Adrenal gland (tissue), 12 donors: ENCODE results near the gene TEAD3. TPM values are rescaled to one million over a fixed set of nuclear protein-coding genes. Genes with fewer than 3 reads are reported as not detected.

ENCODE experiments used
- DNase-seq, 7 donors: peaks; one replicate each; pipeline ENCODE4 v3.0.0-alpha.2; 2019 to 2020
- H3K27ac ChIP-seq, 5 donors: fragments of 200-600 bp; sonication (generic) in 4 of 5; 1 replicate in 3 of 5; 2 replicates in 2 of 5; pipeline versions ENCODE4 v1.5.1 to v1.8.0; 2016 to 2020; ENCODE audit warnings: mild to moderate bottlenecking in 1 of 5
- H3K27me3 ChIP-seq: fragments of 200-600 bp; 2 replicates; pipeline ENCODE4 v1.8.0; 2021
- H3K36me3 ChIP-seq, 2 donors: fragments of 200-600 bp; replicated peaks in 1 of 2; 1 replicate in 1 of 2; 2 replicates in 1 of 2; pipeline versions ENCODE4 v1.5.1 to v1.8.0; 2018 to 2022
- H3K4me1 ChIP-seq, 2 donors: fragments of 200-600 bp; replicated peaks in 1 of 2; 1 replicate in 1 of 2; 2 replicates in 1 of 2; pipeline versions ENCODE4 v1.5.1 to v1.8.0; 2018 to 2021
- H3K4me3 ChIP-seq, 4 donors: fragments of 200-600 bp; sonication (generic) in 3 of 4; one replicate each; pipeline ENCODE4 v1.5.1; 2016 to 2018
- H3K9me3 ChIP-seq, 3 donors: fragments of 200-600 bp; sonication (generic) in 1 of 3; replicated peaks in 1 of 3; 1 replicate in 2 of 3; 2 replicates in 1 of 3; pipeline versions ENCODE4 v1.5.1 to v1.8.0; 2016 to 2021
- CTCF ChIP-seq, 6 experiments: fragments of 450-650 bp in 4 of 6; fragments of 200-600 bp in 2 of 6; sonication (generic) in 1 of 6; IDR thresholded peaks; 1 replicate in 5 of 6; 2 replicates in 1 of 6; pipeline versions ENCODE4 v1.5.1 to v1.8.0; 2016 to 2021; ENCODE audit warnings: antibody characterized with exemption in 6 of 6, mild to moderate bottlenecking in 2 of 6, moderate library complexity in 1 of 6
- POLR2A ChIP-seq, 2 donors: fragments of 450-650 bp; IDR thresholded peaks; one replicate each; pipeline ENCODE4 v1.6.1; 2017; ENCODE audit warnings: antibody characterized with exemption in 2 of 2, mild to moderate bottlenecking in 2 of 2, moderate library complexity in 1 of 2
- WGBS, 4 donors: extraction: QIAGEN DNeasy Blood & Tissue Kit in 2 of 4; methylation state at CpG; one replicate each; pipeline versions ENCODE4 v1.1.5 to v1.1.7; 2013 to 2017; 5-methylcytosine and 5-hydroxymethylcytosine counted together
- intact Hi-C, 2 donors: fragments of 100-400 bp; cut with DNase I; formaldehyde crosslinking; loops; one replicate each; pipeline versions ENCODE4 v1.14.1 to v1.15.0; 2022 to 2023
- polyA plus RNA-seq, 3 donors: library from polyadenylated mRNA; stranded (reverse); fragments of 200-250 nt in 2 of 3; fragments of 350-450 nt in 1 of 3; fragmentation: Illumina TruSeq in 1 of 3; extraction: RNeasy Lipid Tissue Mini Kit (QIAGEN cat#74804) in 1 of 3; gene quantifications; one replicate each; pipeline ENCODE4 v1.2.3, GENCODE V29; 2013 to 2014
- total RNA-seq, 9 donors: library from RNA; depleted of rRNA in 4 of 9; stranded (reverse); fragments of >200 nt in 4 of 9; fragments of 120-200 nt in 1 of 9; fragmentation: NEBNext Ultra II Directional in 1 of 9; extraction: Animal tissue kit (Norgen Biotek cat#: 25700) in 1 of 9; gene quantifications; one replicate each; pipeline versions ENCODE4 v1.1.0 to v1.2.4, GENCODE V29; 2013 to 2023
- donor health status: healthy with polysubstance abuse.
- donor health status: Bipolar disorder and iron deficiency.
- donor health status: DM: yes; HTN: yes; CAD: no.
- donor health status: DM: no; HTN: no; CAD: no.
- donor health status: DM: no; HTN: no; CAD: no.
- donor health status: DM: yes; HTN: yes; CAD: no.

The TEAD3 gene
- total and polyA plus RNA-seq, 12 donors, result 1.4 to 15.5 (median 8.7) TPM

- no peaks in the 10 kb centered on the region for H3K36me3 ChIP-seq
- H3K27me3 ChIP-seq, result no peaks in the 10 kb centered on the region
- peaks cover 8 to 17% of the 10 kb centered on the region in 2 donors for H3K4me1 ChIP-seq
- TF ChIP-seq POLR2A (IDR thresholded peaks at IDR 0.05) (no peak), CTCF (IDR thresholded peaks at IDR 0.05) (no peak)
- no peak overlapping the region for H3K27ac ChIP-seq
- 83 to 98% (median 93%) methylated on average over 3 of the region's 3 CpGs for WGBS, 4 donors
- intact Hi-C loops, result no loop called here
- no peak for DNase-seq
- H3K9me3 ChIP-seq, result no peaks in the 10 kb centered on the region
- no peak overlapping the region for H3K4me3 ChIP-seq
Measured at GRCh38 chr6:35483490-35483889, 13.4 kb downstream of the TEAD3 start.

GRCh38 chr6:35483062-35483461, 13.8 kb downstream of the TEAD3 start:
- Histone ChIP-seq H3K36me3 (no peaks in the 10 kb centered on the region), H3K9me3 (no peaks in the 10 kb centered on the region), H3K27me3 (no peaks in the 10 kb centered on the region), H3K4me1 (peaks cover 8 to 16% of the 10 kb centered on the region in 2 donors), H3K27ac (no peak overlapping the region), H3K4me3 (no peak overlapping the region)
- intact Hi-C loops, result no loop called here
- no peak for DNase-seq
- TF ChIP-seq CTCF (IDR thresholded peaks at IDR 0.05), result no peak
- no peak for TF ChIP-seq POLR2A (IDR thresholded peaks at IDR 0.05)
- 96 to 100% (median 99%) methylated on average over 3 to 4 of the region's 4 CpGs for WGBS, 4 donors

GRCh38 chr6:35481226-35481625, 15.7 kb downstream of the TEAD3 start:
- no peak overlapping the region for H3K4me3 ChIP-seq
- no peaks in the 10 kb centered on the region for H3K36me3 ChIP-seq
- DNase-seq, result peak in 2 of 7 donors; percentile 46 to 57
- WGBS, 4 donors, result 47 to 67% (median 49%) methylated on average over 8 of the region's 8 CpGs
- TF ChIP-seq CTCF (IDR thresholded peaks at IDR 0.05), result no peak
- TF ChIP-seq POLR2A (IDR thresholded peaks at IDR 0.05), result no peak
- H3K9me3 ChIP-seq, result no peaks in the 10 kb centered on the region
- peaks cover 8 to 10% of the 10 kb centered on the region in 2 donors for H3K4me1 ChIP-seq
- H3K27me3 ChIP-seq, result no peaks in the 10 kb centered on the region
- intact Hi-C loops, result no loop called here
- H3K27ac ChIP-seq, result no peak overlapping the region

GRCh38 chr6:35480176-35480575, 16.7 kb downstream of the TEAD3 start:
- intact Hi-C loops, result no loop called here
- peaks cover 3 to 10% of the 10 kb centered on the region in 2 donors for H3K4me1 ChIP-seq
- no peak overlapping the region for H3K27ac ChIP-seq
- no peaks in the 10 kb centered on the region for H3K27me3 ChIP-seq
- 94 to 96% (median 95%) methylated on average over 7 to 12 of the region's 12 CpGs for WGBS, 4 donors
- no peak for DNase-seq
- no peaks in the 10 kb centered on the region for H3K9me3 ChIP-seq
- H3K36me3 ChIP-seq, result no peaks in the 10 kb centered on the region
- TF ChIP-seq CTCF (IDR thresholded peaks at IDR 0.05) (no peak), POLR2A (IDR thresholded peaks at IDR 0.05) (no peak)
- H3K4me3 ChIP-seq, result no peak overlapping the region
